GM12878 (cell line): ENCODE results near the gene NBEA. TPM values are rescaled to one million over a fixed set of nuclear protein-coding genes. Genes with fewer than 3 reads are reported as not detected.

Source experiments
- BMI1 ChIP-seq: fragments of 450-650 bp; IDR thresholded peaks from 2 replicates; pipeline ENCODE4 v1.6.1; 2016; ENCODE audit warnings: mild to moderate bottlenecking, moderate library complexity, borderline replicate concordance
- BRCA1 ChIP-seq: IDR thresholded peaks from 2 replicates; pipeline ENCODE4 v1.6.1; 2011; ENCODE audit warnings: low read depth, low read length, improper control_type of control experiment
- CHD4 ChIP-seq: fragments of 200-600 bp; sonication (generic); IDR thresholded peaks from 2 replicates; pipeline ENCODE4 v1.6.1; 2016; ENCODE audit warnings: mild to moderate bottlenecking
- E2F4 ChIP-seq: IDR thresholded peaks from 2 replicates; pipeline ENCODE4 v1.6.1; 2012; ENCODE audit warnings: low read depth, low read length, improper control_type of control experiment
- EZH2 ChIP-seq: IDR thresholded peaks from 2 replicates; pipeline ENCODE4 v1.6.1; 2012; ENCODE audit warnings: low read depth, mild to moderate bottlenecking, control low read depth, inconsistent platforms, low read length, borderline replicate concordance; ENCODE audit not compliant: control insufficient read depth
- GATAD2B ChIP-seq: fragments of 450-650 bp; conservative IDR thresholded peaks from 2 replicates; pipeline ENCODE4 v1.6.1; 2017; ENCODE audit warnings: low read depth, mild to moderate bottlenecking, moderate library complexity
- IRF4 ChIP-seq: IDR thresholded peaks from 2 replicates; pipeline ENCODE4 v1.6.1; 2011; ENCODE audit warnings: low read depth, low read length
- JUNB ChIP-seq: IDR thresholded peaks from 2 replicates; pipeline ENCODE4 v1.6.1; 2016; ENCODE audit warnings: antibody characterized with exemption, mild to moderate bottlenecking
- KDM1A ChIP-seq: fragments of 200-600 bp; sonication (generic); IDR thresholded peaks from 2 replicates; pipeline ENCODE4 v1.6.1; 2016; ENCODE audit warnings: borderline replicate concordance
- MLLT1 ChIP-seq: fragments of 450-650 bp; IDR thresholded peaks from 2 replicates; pipeline ENCODE4 v1.6.1; 2016; ENCODE audit warnings: mild to moderate bottlenecking
- RAD21 ChIP-seq: IDR thresholded peaks from 2 replicates; pipeline ENCODE4 v1.6.1; 2011; ENCODE audit warnings: mild to moderate bottlenecking, low read depth, low read length, moderate library complexity; ENCODE audit not compliant: insufficient read depth
- SUZ12 ChIP-seq: fragments of 200-600 bp; sonication (generic); IDR thresholded peaks from one replicate; pipeline ENCODE4 v1.6.1; 2018; ENCODE audit warnings: antibody characterized with exemption, mild to moderate bottlenecking; ENCODE audit not compliant: unreplicated experiment
- USF1 ChIP-seq: IDR thresholded peaks from 2 replicates; pipeline ENCODE4 v1.6.1; 2011; ENCODE audit warnings: borderline replicate concordance, low read depth, mild to moderate bottlenecking, moderate library complexity, mixed read lengths, low read length; ENCODE audit not compliant: insufficient read depth; ENCODE audit errors: extremely low read length
- polyA plus RNA-seq, 11 experiments: library from polyadenylated mRNA; depleted of rRNA in 4 of 11; unstranded in 6 of 11; stranded (reverse) in 5 of 11; fragments of >200 nt; fragmentation: Nextera tagmentation in 4 of 11; fragmentation: Illumina TruSeq in 1 of 11; extraction: Ambion mirVana in 4 of 11; extraction: Trizol in 1 of 11; gene quantifications; 1 replicate in 1 of 11; 2 replicates in 10 of 11; pipeline versions ENCODE4 v1.2.1 to v1.2.3, GENCODE V29; 2011 to 2016; ENCODE audit warnings: inconsistent platforms in 2 of 11, missing spikeins in 2 of 11, low read depth in 1 of 11
- total RNA-seq, 4 experiments: library from RNA; depleted of rRNA in 3 of 4; stranded (reverse); fragments of >200 nt in 3 of 4; fragmentation: Illumina TruSeq in 1 of 4; extraction: Trizol in 1 of 4; gene quantifications; 2 replicates each; pipeline versions ENCODE4 v1.2.1 to v1.2.3, GENCODE V29; 2013 to 2021

NBEA gene
- total and polyA plus RNA-seq, 10 of the 15 experiments (the other 5 are each of a cell fraction or from before 2014, with no cell fraction given): 0.23 to 3.6 (median 0.55) TPM

GRCh38 chr13:35086667-35087066, 144.6 kb downstream of the NBEA start (continued):
- TF ChIP-seq EZH2 (no peak), RAD21 (no peak), JUNB (no peak), KDM1A (no peak), GATAD2B (no peak), BMI1 (no peak), SUZ12 (no peak), CHD4 (no peak), BRCA1 (no peak), USF1 (no peak), MLLT1 (no peak), IRF4 (no peak), E2F4 (no peak)
